Measurements from ENCODE around the gene TP63. TPM values are rescaled to one million over a fixed set of nuclear protein-coding genes. Genes with fewer than 3 reads are reported as not detected.

The TP63 gene
- total and polyA plus RNA-seq, 9 donors = 7.0 to 26.5 (median 14.8) TPM

DNA sequence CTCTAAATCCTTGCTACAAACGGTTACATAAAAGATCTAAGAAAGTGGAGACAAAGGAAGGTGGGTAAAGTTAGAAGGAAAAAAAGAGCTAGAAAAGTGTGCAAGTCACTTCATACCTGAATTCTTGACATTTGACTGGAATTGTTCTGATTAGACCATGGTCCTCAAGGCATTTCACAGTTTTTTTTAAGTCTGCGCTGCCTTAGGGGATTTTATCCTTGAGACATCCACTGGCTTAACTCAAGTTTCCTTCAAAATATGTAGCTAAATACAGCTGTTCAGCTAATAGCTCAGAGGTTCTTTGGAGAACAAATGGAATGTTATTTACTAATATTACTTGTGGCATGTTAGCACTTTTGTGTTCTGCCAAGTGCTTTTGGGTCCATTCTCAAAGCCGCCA is 236.9 kb downstream of the TP63 start:
- Histone ChIP-seq H3K9me3 (replicated peaks; ENCODE audit: control insufficient read depth, low read depth, low read length) (no peaks in the 10 kb centered on the region), H3K4me1 (ENCODE audit: control insufficient read depth, insufficient read depth, low read length) (no peaks in the 10 kb centered on the region), H3K27me3 (ENCODE audit: control insufficient read depth, insufficient read depth, low read length) (no peaks in the 10 kb centered on the region), H3K27ac (ENCODE audit: low read length) (no peak overlapping the region), H3K4me3 (ENCODE audit: low read length) (no peak overlapping the region), H3K36me3 (ENCODE audit: control insufficient read depth, insufficient read depth, low read length) (no peaks in the 10 kb centered on the region)
- WGBS (ENCODE audit: insufficient coverage) = no CpG with 5 or more reads among the region's 3 CpGs
- no peak for DNase-seq

DNA sequence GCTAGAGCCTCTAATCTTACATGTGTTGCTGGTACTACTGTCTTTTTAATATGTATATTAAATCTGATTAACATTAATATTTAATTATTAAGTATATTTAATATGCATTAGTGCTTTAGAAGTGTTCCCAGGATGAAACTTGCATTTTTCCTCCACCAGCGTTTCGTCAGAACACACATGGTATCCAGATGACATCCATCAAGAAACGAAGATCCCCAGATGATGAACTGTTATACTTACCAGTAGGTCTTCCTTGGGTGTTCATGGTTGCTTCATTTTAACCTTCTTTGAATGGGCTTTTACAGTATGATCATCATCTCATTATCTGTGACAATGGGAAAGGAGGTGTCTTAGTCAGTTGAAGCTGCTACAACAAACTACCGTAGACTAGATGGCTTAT is 238.0 kb downstream of the TP63 start:
- no peak for DNase-seq
- Histone ChIP-seq H3K27ac (ENCODE audit: low read length) (no peak overlapping the region), H3K27me3 (ENCODE audit: control insufficient read depth, insufficient read depth, low read length) (no peaks in the 10 kb centered on the region), H3K4me1 (ENCODE audit: control insufficient read depth, insufficient read depth, low read length) (no peaks in the 10 kb centered on the region), H3K36me3 (ENCODE audit: control insufficient read depth, insufficient read depth, low read length) (no peaks in the 10 kb centered on the region), H3K9me3 (replicated peaks; ENCODE audit: control insufficient read depth, low read depth, low read length) (no peaks in the 10 kb centered on the region), H3K4me3 (ENCODE audit: low read length) (no peak overlapping the region)
- WGBS (ENCODE audit: insufficient coverage) = no CpG with 5 or more reads among the region's 4 CpGs

DNA sequence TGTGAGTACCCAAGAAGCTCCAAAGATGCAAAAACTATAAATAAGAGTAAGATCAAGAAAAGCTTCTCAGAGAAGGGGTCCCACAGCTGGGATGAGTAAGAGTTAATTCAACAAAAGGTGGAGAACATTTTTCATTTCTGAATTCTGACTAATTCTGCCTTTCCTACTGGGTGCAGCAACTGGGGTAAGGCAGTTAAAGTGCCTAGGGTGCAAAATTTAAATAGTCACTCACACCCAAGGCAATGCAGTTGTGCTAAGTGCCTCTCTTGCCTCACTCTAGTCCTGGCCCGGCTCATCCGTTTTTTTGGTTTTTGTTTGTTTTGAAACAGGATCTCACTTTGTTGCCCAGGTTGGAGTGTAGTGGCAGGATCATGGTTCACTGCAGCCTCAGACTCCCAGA is 240.2 kb downstream of the TP63 start:
- Histone ChIP-seq H3K4me3 (ENCODE audit: low read length) (no peak overlapping the region), H3K9me3 (replicated peaks; ENCODE audit: control insufficient read depth, low read depth, low read length) (no peaks in the 10 kb centered on the region), H3K27ac (ENCODE audit: low read length) (no peak overlapping the region), H3K27me3 (ENCODE audit: control insufficient read depth, insufficient read depth, low read length) (no peaks in the 10 kb centered on the region), H3K4me1 (ENCODE audit: control insufficient read depth, insufficient read depth, low read length) (no peaks in the 10 kb centered on the region), H3K36me3 (ENCODE audit: control insufficient read depth, insufficient read depth, low read length) (no peaks in the 10 kb centered on the region)
- no peak for DNase-seq
- WGBS (ENCODE audit: insufficient coverage) = no CpG with 5 or more reads among the region's 2 CpGs

DNA sequence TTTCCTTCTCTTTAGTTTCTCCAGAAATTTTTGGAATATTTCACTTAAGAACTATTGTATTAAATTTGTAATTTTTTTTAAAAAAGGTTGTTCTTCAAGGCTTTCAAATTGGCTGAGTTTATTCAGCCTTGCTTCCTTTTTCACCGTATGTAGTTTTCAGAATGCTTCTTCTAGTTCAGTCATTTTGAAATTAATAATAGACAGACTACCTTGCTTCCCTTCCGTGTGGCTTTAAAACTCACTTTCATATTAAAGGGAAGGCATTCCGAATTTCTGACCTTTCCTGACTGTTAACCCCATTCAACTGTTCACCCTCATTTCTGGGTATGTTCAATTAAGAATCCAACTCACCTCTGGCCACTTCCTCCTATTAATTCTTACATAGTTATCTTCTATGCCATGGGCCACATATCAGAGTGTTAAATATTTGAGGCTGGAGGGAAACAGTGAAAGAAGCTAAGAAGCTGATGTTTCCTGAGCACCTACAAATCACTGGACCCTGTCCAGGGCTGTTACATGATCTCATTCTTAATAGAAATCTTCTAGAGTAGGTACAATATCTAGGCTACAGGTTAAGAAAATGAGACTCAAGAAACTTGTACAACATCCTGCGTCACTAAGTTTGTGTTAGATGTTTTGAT is 252.0 kb downstream of the TP63 start:
- no peaks in the 10 kb centered on the region for H3K4me1 ChIP-seq (ENCODE audit: control insufficient read depth, insufficient read depth, low read length)
- no peak for DNase-seq
- no peaks in the 10 kb centered on the region for H3K9me3 ChIP-seq (replicated peaks; ENCODE audit: control insufficient read depth, low read depth, low read length)
- H3K4me3 ChIP-seq (ENCODE audit: low read length) = no peak overlapping the region
- no peaks in the 10 kb centered on the region for H3K27me3 ChIP-seq (ENCODE audit: control insufficient read depth, insufficient read depth, low read length)
- WGBS (ENCODE audit: insufficient coverage) = no CpG with 5 or more reads among the region's 4 CpGs
- no peak overlapping the region for H3K27ac ChIP-seq (ENCODE audit: low read length)
- no peaks in the 10 kb centered on the region for H3K36me3 ChIP-seq (ENCODE audit: control insufficient read depth, insufficient read depth, low read length)

DNA sequence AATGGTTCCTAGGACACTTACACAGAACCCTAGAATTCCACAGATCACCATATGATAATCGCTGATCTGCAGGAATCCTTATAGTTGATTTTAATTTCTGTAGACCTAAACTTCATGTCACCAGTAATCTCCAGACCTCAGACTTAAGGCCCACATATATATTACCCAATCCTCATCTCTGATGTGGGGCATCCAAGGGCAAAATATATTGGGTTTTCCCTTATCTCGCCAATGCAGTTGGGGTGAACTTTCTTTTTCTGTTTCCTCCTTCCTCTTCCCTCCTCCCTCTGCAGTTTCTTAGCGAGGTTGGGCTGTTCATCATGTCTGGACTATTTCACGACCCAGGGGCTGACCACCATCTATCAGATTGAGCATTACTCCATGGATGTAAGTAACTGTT is 259.3 kb downstream of the TP63 start:
- H3K27me3 ChIP-seq (ENCODE audit: control insufficient read depth, insufficient read depth, low read length) = no peaks in the 10 kb centered on the region
- H3K9me3 ChIP-seq (replicated peaks; ENCODE audit: control insufficient read depth, low read depth, low read length) = no peaks in the 10 kb centered on the region
- no peak overlapping the region for H3K27ac ChIP-seq (ENCODE audit: low read length)
- H3K36me3 ChIP-seq (ENCODE audit: control insufficient read depth, insufficient read depth, low read length) = no peaks in the 10 kb centered on the region
- no CpG with 5 or more reads among the region's 4 CpGs for whole genome bisulfite sequencing (ENCODE audit: insufficient coverage)
- DNase-seq = no peak
- H3K4me3 ChIP-seq (ENCODE audit: low read length) = no peak overlapping the region
- H3K4me1 ChIP-seq (ENCODE audit: control insufficient read depth, insufficient read depth, low read length) = no peaks in the 10 kb centered on the region

DNA sequence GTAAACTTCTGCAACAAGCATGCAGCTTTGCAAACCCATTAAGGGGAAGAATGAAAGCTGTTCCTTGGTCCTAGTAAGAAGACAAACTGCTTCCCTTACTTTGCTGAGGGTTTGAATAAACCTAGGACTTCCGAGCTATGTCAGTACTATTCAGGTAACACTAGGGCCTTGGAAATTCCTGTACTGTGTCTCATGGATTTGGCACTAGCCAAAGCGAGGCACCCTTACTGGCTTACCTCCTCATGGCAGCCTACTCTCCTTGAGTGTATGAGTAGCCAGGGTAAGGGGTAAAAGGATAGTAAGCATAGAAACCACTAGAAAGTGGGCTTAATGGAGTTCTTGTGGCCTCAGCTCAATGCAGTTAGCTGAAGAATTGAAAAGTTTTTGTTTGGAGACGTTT is 265.3 kb downstream of the TP63 start:
- WGBS (ENCODE audit: insufficient coverage) = 83% methylated on average over 1 of the region's 3 CpGs
- Histone ChIP-seq H3K27me3 (ENCODE audit: control insufficient read depth, insufficient read depth, low read length) (no peaks in the 10 kb centered on the region), H3K36me3 (ENCODE audit: control insufficient read depth, insufficient read depth, low read length) (no peaks in the 10 kb centered on the region), H3K9me3 (replicated peaks; ENCODE audit: control insufficient read depth, low read depth, low read length) (no peaks in the 10 kb centered on the region), H3K4me3 (ENCODE audit: low read length) (no peak overlapping the region), H3K4me1 (ENCODE audit: control insufficient read depth, insufficient read depth, low read length) (no peaks in the 10 kb centered on the region), H3K27ac (ENCODE audit: low read length) (no peak overlapping the region)
- no peak for DNase-seq

DNA sequence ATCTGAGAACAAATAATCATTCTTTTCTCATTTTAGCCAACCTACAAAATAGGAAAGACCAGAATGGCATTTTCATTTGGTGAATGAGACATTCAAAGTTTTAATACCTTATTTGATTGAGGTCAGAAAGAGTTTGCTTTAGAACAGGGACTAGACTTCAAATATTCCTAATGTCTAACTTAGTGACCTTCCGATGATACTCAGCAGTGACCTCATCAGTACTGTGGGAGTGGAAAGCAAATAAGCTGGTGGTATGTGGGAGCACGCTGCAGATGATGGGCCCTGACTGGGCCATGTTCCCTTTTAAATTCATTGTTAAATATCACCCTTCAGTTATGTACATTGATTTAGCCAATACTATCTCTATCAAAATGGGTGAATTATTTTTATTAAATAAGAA is 266.2 kb downstream of the TP63 start:
- H3K36me3 ChIP-seq (ENCODE audit: control insufficient read depth, insufficient read depth, low read length) = no peaks in the 10 kb centered on the region
- H3K4me1 ChIP-seq (ENCODE audit: control insufficient read depth, insufficient read depth, low read length) = no peaks in the 10 kb centered on the region
- H3K9me3 ChIP-seq (replicated peaks; ENCODE audit: control insufficient read depth, low read depth, low read length) = no peaks in the 10 kb centered on the region
- no peaks in the 10 kb centered on the region for H3K27me3 ChIP-seq (ENCODE audit: control insufficient read depth, insufficient read depth, low read length)
- H3K27ac ChIP-seq (ENCODE audit: low read length) = no peak overlapping the region
- WGBS (ENCODE audit: insufficient coverage) = no CpG with 5 or more reads among the region's 2 CpGs
- no peak for DNase-seq
- H3K4me3 ChIP-seq (ENCODE audit: low read length) = no peak overlapping the region

DNA sequence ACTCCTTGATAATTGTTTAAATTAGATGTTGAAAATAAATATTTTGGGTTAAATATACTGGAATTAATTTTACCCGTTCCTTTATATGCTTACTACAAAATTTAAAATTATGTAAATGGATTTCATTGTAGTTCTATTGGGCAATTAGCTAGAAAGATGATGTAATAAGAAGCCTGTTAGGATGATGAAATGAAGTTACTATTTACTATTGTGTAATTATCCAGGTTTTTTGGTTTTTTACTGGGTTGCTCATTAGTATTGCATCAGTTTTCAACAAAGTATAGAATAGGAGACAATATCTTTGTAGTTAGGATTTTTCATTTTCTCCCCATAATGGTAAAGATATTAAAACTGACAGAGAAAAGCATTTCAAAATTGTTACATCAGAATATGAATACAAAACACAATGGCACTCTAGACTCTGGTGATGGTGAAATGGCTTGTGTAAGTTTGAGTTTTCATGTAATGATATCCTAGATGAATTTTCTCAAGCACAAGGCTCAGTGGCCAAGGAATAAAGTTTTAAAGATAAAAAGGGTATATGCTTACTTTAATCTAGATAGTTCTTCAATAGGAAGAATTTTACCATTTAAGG is 267.5 kb downstream of the TP63 start:
- no peaks in the 10 kb centered on the region for H3K4me1 ChIP-seq (ENCODE audit: control insufficient read depth, insufficient read depth, low read length)
- no peak for DNase-seq
- no peaks in the 10 kb centered on the region for H3K36me3 ChIP-seq (ENCODE audit: control insufficient read depth, insufficient read depth, low read length)
- no peak overlapping the region for H3K4me3 ChIP-seq (ENCODE audit: low read length)
- no peak overlapping the region for H3K27ac ChIP-seq (ENCODE audit: low read length)
- no peaks in the 10 kb centered on the region for H3K9me3 ChIP-seq (replicated peaks; ENCODE audit: control insufficient read depth, low read depth, low read length)
- no CpG with 5 or more reads among the region's 1 CpG for WGBS (ENCODE audit: insufficient coverage)
- no peaks in the 10 kb centered on the region for H3K27me3 ChIP-seq (ENCODE audit: control insufficient read depth, insufficient read depth, low read length)

DNA sequence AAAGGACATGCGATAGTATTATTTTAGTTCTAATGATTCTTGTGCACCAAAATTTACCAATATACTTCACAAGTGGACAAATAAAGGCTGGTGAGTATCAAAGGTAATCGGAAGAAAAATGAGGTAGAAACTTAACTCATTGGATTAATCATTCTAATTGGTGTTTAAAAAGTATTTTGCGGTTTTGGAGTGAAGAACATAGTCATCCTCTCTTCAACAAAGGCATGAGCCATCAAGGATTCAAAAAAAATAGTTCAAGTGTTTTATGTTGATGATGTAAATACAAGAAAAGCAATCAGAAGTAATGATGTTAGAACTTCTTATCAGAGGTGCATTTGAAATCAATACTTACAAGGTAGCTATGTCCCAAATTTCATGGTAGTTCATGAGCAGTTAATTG is 268.0 kb downstream of the TP63 start:
- H3K27ac ChIP-seq (ENCODE audit: low read length) = no peak overlapping the region
- whole genome bisulfite sequencing (ENCODE audit: insufficient coverage) = no CpG with 5 or more reads among the region's 3 CpGs
- H3K4me1 ChIP-seq (ENCODE audit: control insufficient read depth, insufficient read depth, low read length) = no peaks in the 10 kb centered on the region
- no peaks in the 10 kb centered on the region for H3K36me3 ChIP-seq (ENCODE audit: control insufficient read depth, insufficient read depth, low read length)
- DNase-seq = no peak
- no peaks in the 10 kb centered on the region for H3K27me3 ChIP-seq (ENCODE audit: control insufficient read depth, insufficient read depth, low read length)
- H3K9me3 ChIP-seq (replicated peaks; ENCODE audit: control insufficient read depth, low read depth, low read length) = no peaks in the 10 kb centered on the region
- no peak overlapping the region for H3K4me3 ChIP-seq (ENCODE audit: low read length)

DNA sequence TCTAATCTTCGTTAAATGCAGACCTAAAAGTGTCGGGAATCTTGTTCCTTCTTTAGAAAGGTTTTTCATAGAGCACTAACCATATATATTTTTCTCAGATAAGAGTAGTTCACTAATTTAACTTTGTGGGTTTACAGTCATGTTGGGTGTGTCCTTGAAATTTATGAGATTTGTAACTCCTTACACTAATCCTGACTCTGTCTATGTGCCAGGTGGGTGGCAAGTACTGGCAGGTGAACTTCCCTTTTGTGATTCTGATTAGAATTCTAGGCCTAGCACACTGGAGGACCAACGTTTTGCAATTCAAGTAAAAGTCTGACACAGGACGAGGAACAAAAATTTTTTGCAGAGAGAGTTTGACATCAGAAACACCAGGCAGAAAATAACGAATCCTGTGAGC is 269.4 kb downstream of the TP63 start:
- Histone ChIP-seq H3K4me1 (ENCODE audit: control insufficient read depth, insufficient read depth, low read length) (no peaks in the 10 kb centered on the region), H3K4me3 (ENCODE audit: low read length) (no peak overlapping the region), H3K27ac (ENCODE audit: low read length) (no peak overlapping the region), H3K27me3 (ENCODE audit: control insufficient read depth, insufficient read depth, low read length) (no peaks in the 10 kb centered on the region), H3K36me3 (ENCODE audit: control insufficient read depth, insufficient read depth, low read length) (no peaks in the 10 kb centered on the region), H3K9me3 (replicated peaks; ENCODE audit: control insufficient read depth, low read depth, low read length) (no peaks in the 10 kb centered on the region)
- DNase-seq = no peak
- WGBS (ENCODE audit: insufficient coverage) = 60% methylated on average over 3 of the region's 5 CpGs

DNA sequence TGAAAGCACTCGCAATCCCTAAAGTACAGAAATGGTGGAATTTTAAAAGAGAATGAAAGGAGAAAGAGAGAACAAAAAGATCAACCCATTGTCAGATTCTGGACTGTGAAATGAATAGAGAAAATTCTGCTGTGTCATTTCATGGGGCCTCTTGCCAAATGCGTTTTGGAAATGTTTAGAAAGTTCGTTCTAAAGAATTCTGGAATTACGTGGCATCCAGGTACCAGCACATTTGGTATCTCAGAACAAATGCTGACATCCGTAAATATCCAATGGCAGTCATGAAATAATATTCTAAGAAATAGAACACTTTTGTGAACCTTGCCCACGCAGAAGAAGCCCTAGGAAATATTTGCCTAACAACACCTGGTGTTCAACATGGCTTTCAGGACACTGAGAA is 270.3 kb downstream of the TP63 start:
- Histone ChIP-seq H3K4me3 (ENCODE audit: low read length) (no peak overlapping the region), H3K4me1 (ENCODE audit: control insufficient read depth, insufficient read depth, low read length) (no peaks in the 10 kb centered on the region), H3K27ac (ENCODE audit: low read length) (no peak overlapping the region), H3K9me3 (replicated peaks; ENCODE audit: control insufficient read depth, low read depth, low read length) (no peaks in the 10 kb centered on the region), H3K27me3 (ENCODE audit: control insufficient read depth, insufficient read depth, low read length) (no peaks in the 10 kb centered on the region), H3K36me3 (ENCODE audit: control insufficient read depth, insufficient read depth, low read length) (no peaks in the 10 kb centered on the region)
- DNase-seq = no peak
- 82% methylated on average over 4 of the region's 6 CpGs for WGBS (ENCODE audit: insufficient coverage)

All from muscle of leg (tissue), 11 donors.